ENCODE results near the gene ZNF283.

The ZNF283 gene

DNA sequence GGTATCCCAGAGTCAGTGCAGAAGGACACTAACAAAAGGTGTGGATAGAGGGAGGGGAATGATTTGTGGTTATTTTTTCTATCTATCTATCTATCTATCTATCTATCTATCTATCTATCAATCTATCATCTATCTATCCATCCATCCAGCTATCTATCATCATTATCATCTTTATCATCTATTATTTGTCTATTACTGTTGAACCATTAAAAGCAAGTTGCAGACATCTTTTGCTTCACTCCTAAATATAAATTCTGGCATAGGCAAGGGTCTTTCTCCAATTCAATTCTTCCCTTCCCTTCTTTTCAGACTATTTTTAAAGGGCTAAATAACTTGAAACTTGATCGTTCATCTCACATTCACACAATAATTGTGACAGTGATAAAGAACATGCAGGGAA, 14.9 kb upstream of the ZNF283 start:
- TF ChIP-seq GATA3 (IDR thresholded peaks at IDR 0.05; ENCODE audit: low read depth, low read length) (no peak), GATA2 (IDR thresholded peaks at IDR 0.05; ENCODE audit: low read depth, low read length) (no peak)

DNA sequence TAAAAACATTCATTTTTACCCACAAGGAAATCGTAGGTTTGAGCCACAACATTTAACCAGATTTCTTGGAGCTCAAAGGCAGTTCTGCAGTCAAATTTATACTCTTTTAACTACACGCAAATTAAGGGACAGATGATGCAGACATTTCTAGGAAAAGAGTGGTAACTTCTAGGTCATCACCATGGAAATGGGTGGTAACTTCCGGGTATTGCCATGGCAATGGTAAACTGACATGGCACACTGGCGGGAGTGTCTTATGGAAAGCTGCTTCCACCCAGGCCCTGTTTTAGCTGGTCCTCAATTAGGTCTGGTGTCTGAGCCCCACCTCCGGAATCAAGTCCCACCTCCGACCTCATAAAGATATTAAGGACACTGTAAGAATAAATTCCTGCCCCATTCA, 14.4 kb upstream of the ZNF283 start:
- TF ChIP-seq GATA2 (IDR thresholded peaks at IDR 0.05; ENCODE audit: low read depth, low read length) (no peak), GATA3 (IDR thresholded peaks at IDR 0.05; ENCODE audit: low read depth, low read length) (no peak)

DNA sequence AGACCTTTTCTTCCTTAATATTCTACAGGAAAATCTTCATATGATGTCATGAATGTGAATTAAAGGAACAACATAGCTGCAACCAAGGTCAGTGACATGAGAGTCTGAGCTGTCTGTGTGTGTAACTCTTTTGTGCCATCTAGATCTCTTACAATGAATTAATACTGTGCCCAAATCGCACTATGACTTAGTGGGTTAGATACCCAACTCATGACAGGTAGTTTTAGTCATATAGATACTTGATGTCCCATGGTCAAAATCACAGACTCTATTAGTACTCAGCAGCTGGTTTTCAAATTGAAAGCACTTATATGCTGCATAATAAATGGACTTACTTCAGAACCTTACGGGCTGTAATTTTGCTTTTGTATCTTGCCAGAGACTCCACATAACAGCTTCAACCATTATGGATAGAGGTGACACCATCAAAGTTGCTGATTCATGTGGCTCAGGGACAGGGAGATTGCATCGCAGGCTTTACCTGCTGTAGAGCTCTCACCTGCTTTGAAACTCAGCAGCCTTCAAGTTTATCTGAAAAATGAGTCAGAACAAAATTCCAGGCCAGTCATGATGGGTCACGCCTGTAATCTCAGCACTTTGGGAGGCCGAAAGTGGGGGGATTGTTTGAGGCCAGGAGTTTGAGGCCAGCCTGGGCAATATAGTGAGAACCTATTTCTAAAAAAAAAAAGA, 12.3 kb upstream of the ZNF283 start:
- TF ChIP-seq GATA2 (IDR thresholded peaks at IDR 0.05; ENCODE audit: low read depth, low read length), result no peak
- no peak for TF ChIP-seq GATA3 (IDR thresholded peaks at IDR 0.05; ENCODE audit: low read depth, low read length)

DNA sequence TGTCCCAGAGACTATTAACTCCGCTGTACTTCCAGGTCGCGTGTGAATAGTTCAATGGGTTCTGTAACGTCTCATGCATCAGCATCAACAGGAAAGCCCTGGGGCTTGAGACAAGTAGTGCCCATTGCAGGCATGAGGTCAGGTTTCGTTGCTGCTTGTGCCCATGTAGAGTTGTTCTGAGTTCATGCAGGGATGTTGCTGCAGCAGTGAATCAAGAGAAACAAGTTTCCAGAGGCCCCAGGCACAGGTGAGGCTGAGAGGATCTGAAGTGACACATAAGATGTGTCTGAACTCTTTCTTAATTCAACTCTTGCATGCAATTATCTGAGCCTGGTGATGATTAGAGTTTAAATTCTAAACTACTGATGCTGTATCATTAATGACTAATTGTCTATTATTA, 8.6 kb upstream of the ZNF283 start:
- TF ChIP-seq GATA3 (IDR thresholded peaks at IDR 0.05; ENCODE audit: low read depth, low read length) (no peak), GATA2 (IDR thresholded peaks at IDR 0.05; ENCODE audit: low read depth, low read length) (no peak)

DNA sequence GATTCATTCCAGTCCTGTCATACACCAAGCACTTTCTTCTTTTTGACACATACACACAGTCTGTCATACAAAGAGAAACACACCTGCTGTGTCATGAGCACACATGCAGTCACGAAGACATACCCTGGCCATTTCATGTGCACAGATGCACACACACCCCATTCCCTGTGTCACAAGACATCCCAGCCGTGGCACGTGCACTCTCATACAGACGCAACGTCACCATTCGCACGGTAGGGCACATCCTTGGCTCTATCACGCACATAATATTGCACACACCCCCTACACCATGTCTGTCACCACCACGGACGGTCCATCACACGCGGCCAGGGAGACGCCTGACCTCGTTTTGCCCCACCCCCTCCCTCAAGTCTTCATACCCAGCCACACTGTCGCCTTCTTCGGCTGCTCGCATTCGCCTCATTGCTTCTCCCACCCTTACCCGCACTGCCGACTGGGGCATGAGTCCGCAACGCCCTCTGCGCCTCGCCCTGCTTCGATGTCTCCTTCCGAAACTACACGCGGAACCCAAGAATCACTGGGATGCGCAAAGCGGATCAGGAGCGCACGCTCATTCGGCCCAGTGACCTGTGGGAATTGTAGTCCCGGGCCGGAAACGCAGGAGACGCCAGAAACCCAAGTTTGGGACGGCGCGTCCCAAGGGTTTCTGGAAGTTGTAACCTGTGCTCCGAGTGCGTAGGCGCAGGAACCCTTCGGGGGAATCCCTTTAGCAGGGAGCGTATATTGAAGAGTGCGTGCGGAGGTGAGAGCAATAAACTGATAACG, 6.8 kb upstream of the ZNF283 start:
- TF ChIP-seq GATA3 (IDR thresholded peaks at IDR 0.05; ENCODE audit: low read depth, low read length) (no peak), GATA2 (IDR thresholded peaks at IDR 0.05; ENCODE audit: low read depth, low read length) (no peak)

DNA sequence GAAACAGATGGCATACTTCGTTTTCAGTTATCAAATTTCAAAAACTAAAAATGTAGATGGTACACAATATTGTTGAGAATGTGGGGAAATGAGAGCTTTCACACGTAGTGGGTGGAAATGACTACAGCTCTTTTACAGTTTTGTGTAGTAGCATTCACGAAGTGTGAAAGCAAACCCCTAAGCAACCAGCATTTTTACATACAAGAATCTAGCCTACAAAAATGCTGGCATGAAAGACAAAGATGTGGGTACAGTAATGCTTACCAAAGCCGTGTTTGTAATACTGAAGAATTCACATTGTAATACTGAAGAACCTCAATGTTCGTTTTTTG, 6.3 kb upstream of the ZNF283 start:
- TF ChIP-seq GATA3 (IDR thresholded peaks at IDR 0.05; ENCODE audit: low read depth, low read length) (no peak), GATA2 (IDR thresholded peaks at IDR 0.05; ENCODE audit: low read depth, low read length) (no peak)

DNA sequence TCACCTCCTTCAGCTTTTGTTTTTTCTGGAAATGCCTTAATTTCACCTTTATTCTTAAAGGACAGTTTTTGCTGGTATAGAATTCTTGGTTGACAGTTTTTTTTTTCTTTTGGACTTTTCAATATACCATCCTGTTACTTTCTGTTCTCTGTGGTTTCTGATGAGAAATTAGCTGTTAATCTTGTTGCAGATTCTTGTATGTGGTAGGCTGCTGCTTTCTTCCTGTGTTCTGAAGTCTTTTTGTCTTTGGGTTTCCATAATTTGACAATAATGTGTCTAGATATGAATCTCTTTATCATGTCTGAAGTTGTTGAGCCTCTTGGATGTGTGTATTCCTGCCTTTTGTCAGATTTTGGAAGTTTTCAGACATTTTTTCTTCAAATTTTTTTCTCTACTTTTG, 12.0 kb downstream of the ZNF283 start:
- TF ChIP-seq GATA3 (IDR thresholded peaks at IDR 0.05; ENCODE audit: low read depth, low read length), result no peak
- TF ChIP-seq GATA2 (IDR thresholded peaks at IDR 0.05; ENCODE audit: low read depth, low read length), result no peak

DNA sequence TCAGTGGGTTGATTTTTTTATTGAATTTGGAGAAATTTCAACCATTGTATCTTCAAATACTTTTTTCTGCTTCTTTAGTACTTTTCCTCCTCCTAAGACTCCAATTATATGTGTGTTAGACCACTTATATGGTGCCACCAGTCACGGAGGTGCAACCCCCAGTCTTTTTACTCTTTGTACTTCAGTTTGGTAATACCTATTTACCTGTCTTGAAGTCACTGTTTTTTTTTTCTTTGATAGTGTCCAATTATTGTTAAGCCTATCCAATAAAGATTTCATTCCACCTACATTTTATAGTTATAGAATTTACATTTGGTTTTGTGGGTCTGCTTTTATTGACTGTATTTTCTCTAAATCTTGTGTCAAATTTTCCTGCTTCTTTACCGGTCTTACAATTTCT, 14.9 kb downstream of the ZNF283 start:
- TF ChIP-seq GATA2 (IDR thresholded peaks at IDR 0.05; ENCODE audit: low read depth, low read length) (no peak), GATA3 (IDR thresholded peaks at IDR 0.05; ENCODE audit: low read depth, low read length) (no peak)

DNA sequence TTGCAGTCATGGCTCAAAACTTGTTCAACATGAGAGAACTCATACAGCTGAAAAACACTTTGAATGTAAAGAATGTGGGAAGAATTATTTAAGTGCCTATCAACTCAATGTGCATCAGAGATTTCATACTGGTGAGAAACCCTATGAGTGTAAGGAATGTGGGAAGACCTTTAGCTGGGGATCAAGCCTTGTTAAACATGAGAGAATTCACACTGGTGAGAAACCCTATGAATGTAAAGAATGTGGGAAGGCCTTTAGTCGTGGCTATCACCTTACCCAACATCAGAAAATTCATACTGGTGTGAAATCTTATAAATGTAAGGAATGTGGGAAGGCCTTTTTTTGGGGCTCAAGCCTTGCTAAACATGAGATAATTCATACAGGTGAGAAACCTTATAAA, 20.1 kb downstream of the ZNF283 start:
- TF ChIP-seq GATA2 (IDR thresholded peaks at IDR 0.05; ENCODE audit: low read depth, low read length), result no peak
- TF ChIP-seq GATA3 (IDR thresholded peaks at IDR 0.05; ENCODE audit: low read depth, low read length), result no peak

DNA sequence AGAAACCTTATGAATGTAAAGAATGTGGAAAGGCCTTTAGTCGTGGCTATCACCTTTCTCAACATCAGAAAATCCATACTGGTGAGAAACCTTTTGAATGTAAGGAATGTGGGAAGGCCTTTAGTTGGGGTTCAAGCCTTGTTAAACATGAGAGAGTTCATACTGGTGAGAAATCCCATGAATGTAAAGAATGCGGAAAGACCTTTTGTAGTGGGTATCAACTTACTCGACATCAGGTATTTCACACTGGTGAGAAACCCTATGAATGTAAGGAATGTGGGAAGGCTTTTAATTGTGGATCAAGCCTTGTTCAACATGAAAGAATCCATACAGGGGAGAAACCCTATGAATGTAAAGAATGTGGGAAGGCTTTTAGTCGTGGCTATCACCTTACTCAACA, 20.8 kb downstream of the ZNF283 start:
- TF ChIP-seq GATA2 (IDR thresholded peaks at IDR 0.05; ENCODE audit: low read depth, low read length), result no peak
- no peak for TF ChIP-seq GATA3 (IDR thresholded peaks at IDR 0.05; ENCODE audit: low read depth, low read length)

DNA sequence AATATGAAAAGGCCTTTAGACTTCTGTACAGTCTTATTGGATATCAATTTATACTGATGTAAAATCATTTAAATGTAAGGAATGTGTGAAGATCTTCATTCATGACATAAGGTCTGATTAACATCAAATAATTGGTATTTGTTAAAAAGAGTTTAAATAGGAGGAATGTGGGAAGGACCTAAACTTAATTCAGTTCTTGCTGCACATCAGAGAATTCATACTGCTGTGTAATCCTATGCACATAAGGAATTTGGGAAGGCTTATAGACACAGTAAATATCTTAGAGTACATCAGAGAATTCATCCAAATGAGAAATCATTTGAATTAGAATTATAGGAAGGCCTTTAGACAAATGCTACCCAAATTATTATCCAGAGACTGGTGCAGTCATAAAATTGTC, 21.7 kb downstream of the ZNF283 start:
- TF ChIP-seq GATA3 (IDR thresholded peaks at IDR 0.05; ENCODE audit: low read depth, low read length), result no peak
- no peak for TF ChIP-seq GATA2 (IDR thresholded peaks at IDR 0.05; ENCODE audit: low read depth, low read length)

DNA sequence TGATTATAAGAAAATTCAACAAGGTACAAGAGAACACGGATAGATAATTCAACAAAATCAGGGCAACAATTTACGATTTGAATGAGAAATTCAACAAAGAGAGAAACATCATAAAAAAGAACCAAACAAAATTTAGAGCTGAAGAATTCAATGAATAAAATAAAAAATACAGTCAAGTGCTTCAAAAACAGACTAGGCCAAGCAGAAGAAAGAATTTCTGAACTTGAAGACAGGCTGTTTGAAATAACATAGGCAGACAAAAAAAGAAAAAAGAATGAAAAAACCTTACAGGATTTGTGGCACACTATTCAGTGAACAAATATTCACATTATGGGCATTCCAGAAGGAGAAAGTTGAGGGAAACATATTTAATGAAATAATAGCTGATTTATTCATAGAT, 31.1 kb downstream of the ZNF283 start:
- TF ChIP-seq GATA2 (IDR thresholded peaks at IDR 0.05; ENCODE audit: low read depth, low read length) (no peak), GATA3 (IDR thresholded peaks at IDR 0.05; ENCODE audit: low read depth, low read length) (no peak)

DNA sequence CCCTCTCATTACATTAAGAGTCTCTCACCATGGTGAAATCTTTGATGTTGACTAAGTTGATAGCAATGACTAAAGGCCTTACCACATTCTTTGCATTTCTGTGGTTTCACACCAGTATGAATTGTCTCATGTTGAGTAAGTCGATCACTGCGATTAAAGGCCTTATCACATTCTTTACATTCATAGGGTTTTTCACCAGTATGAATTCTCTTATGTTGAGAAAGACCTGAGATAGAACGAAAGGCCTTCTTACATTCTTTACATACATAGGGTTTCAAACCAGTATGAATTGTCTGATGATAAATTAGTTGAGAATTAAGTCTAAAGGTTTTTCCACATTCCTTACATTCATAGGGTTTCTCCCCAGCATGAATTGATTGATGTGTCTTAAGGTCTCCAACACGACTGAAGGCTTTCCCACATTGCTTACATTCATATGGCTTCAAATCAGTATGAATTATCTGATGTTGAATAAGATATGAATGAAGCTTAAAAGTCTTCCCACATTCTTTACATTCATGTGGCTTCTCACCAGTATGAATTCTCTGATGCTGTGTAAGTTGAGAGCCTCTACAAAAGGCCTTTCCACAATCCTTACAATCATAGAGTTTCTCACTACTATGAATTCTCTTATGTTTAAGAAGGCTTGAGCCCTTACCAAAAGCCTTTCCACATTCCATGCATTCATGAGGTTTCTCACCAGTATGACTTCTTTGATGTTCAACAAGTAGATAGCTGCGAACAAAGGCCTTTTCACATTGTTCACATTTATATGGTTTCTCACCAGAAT, 45.6 kb downstream of the ZNF283 start:
- TF ChIP-seq GATA2 (IDR thresholded peaks at IDR 0.05; ENCODE audit: low read depth, low read length) (no peak), GATA3 (IDR thresholded peaks at IDR 0.05; ENCODE audit: low read depth, low read length) (no peak)

DNA sequence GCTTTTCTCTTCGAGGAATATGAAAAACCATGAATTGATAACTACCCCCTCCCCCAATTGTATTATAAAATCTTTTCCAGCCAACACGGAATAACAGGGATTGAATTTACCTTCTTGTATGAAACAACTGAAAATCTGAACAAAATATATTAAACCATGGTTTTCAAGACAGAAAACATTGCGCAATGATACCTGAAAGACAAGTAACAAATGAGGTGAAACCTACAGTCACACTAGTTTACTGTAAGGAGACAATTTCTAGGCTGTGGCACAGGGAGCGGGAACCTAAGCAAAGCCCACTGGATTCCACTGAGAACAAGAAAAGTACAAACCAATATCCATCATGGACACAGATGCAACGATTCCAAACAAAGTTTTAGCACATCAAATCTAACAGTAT, 53.4 kb downstream of the ZNF283 start:
- TF ChIP-seq GATA3 (IDR thresholded peaks at IDR 0.05; ENCODE audit: low read depth, low read length), result no peak
- no peak for TF ChIP-seq GATA2 (IDR thresholded peaks at IDR 0.05; ENCODE audit: low read depth, low read length)

DNA sequence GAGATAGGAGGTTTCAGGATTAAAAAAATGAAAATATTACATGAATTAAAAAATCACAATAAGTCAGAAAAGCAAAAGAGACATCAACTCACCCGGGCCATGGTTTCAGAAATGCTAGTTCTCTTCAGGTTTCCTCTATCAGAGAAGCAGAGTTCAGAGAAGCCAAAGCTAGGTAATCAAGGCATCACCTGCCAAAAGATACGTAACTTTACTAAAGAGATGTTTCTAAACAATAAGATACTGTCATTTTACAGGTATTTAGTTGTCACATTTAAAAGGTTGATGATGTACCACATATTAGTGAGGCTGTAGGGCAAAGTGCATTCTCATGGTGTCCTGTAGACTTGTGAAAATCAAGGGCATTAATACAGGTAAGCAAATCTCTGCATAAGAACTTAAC, 56.7 kb downstream of the ZNF283 start, which contains the start of gene ZNF404:
TSS of gene ZNF404 (minus strand) at position 101 of the 400 bp plus-strand sequence.
- no peak for TF ChIP-seq GATA2 (IDR thresholded peaks at IDR 0.05; ENCODE audit: low read depth, low read length)
- no peak for TF ChIP-seq GATA3 (IDR thresholded peaks at IDR 0.05; ENCODE audit: low read depth, low read length)

Measured in SH-SY5Y (cell line).